ENCODE data around the gene NXF1.
A peak's percentile ranks its signal among the peaks of the same experiment; 100 is the strongest.
"Not testable (repeated sequence)": the region's sequence is repeated elsewhere in the genome, so short reads cannot be mapped to it uniquely, and the experiment has no call there.

Gene NXF1

DNA sequence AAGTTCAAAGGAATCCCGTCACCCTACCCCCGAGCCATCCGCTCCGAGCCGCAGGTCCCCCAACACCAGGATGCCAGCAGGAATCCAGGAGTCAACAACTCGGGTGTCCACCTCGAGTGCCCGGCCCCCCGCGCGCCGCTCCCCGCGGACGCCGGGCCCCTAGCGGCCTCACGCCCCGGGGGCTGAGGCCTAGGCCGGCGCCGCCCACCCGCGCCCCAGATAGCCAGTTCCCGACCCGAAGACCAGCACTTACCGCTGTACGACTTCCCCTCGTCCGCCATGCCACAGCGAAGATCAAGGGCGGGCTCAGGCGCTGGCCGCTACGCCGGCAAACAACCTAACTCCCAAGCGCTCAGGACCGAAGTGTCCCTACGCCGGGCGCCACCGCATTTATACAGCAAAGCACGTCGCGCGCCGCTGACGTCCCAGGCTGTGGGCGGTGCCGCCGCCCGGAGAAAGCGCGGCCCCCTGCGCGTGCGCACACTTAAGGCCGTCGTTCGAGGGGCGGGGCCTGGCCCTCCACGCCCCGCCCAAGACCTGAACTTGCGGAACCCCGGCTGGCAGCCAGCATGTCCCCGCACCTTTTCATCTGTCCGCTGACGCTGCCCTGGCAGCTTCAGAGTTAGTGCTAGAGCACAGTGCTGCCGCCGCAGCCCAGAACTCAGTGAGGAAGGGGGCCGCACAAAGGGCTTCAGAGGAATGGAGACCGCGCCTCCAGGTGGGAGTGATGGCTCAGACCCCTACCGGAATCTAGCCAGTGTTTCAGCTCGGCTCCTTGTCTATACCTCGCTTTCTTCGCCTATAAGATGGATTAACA is at the start of gene NXF1:
TSS of gene NXF1 (minus strand) at position 365 of the 817 bp plus-strand sequence. CDS start at position 281, 84 bp downstream.
- peak; percentile 88 for ATAC-seq
- H3K4me3 Mint-ChIP-seq, result peak within 1 kb of the TSS; percentile 99
- peak; percentile 97 to 99 for DNase-seq
- no peaks in the 10 kb centered on the region for H3K9me3 Mint-ChIP-seq
- peaks cover 48% of the 10 kb centered on the region for H3K4me1 Mint-ChIP-seq
- H3K27ac Mint-ChIP-seq, result peak within 1 kb of the TSS; percentile 99
- no peaks in the 10 kb centered on the region for H3K27me3 Mint-ChIP-seq

DNA sequence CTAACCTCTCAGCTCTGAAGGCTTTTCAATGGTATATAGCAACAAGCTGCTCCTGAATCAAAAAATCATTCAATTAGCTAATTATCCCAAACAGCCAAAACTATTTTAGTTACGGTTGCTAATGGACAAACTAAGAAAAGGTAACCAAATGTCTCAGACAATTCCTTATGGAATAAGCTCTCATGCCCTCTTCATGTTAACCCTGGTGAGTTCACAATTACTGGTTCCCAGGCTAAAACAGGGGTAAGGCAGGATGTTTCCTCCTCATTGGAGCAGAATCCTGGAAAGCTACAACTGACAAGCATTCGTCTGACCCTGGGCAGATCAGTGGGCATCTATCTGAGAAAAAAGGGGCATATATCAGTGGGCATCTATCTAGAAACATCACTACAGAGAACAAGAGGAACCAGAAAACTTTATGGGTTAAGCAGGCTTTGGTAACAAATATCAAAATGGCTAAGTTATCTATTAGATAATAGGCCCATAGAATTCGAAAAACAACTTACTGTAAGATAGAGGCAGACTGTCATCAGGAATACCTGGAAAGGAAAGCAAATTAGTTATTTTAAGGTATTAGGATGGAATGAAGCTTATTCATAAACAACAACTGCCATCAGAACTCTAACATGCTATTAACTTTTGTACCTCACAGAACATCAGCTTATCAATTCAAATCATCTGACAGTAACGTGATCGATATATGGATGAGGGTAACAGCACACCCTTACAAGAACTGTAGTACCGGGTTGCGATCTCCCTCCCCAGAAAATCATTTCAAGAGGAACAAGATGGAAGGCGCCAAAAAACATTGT is 49.0 kb upstream of the NXF1 start:
- ATAC-seq (no peak), DNase-seq (no peak)
- Mint-ChIP-seq H3K27me3 (no peaks in the 10 kb centered on the region), H3K4me3 (peak overlapping the region; percentile 89 to 97), H3K9me3 (no peaks in the 10 kb centered on the region), H3K27ac (peak overlapping the region; percentile 96 to 99), H3K4me1 (peaks cover 71% of the 10 kb centered on the region)

DNA sequence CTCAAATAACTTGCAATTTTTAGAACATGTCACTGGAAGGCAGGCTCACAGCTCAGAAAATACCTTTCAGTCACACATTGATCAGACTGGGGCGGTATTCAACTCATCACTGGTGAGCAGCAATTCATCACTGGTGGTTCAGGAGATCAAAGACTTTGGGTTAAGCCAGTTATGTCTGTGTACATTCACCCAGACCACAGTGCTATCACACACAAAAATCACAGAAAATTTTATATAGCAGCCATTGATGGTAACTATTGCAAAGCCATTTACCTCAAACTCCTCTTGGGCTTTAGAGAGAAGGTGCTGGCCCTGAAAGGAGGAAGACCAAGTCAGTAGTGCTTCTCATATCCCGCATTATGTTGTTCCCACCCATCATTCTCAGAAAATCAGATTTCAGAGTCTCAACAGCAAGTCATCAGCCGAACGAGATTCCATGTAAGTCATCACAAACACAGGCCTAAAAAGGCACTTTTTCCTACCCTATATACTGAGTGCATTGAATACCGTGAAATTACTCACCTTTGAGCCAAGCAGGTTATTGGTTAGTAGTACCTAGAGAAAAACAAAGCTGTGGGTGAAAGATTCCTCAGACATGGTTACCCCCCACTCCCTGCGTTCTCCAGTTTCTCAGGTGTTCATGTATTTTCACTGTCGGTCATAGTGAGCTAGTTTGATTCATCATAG is 48.2 kb upstream of the NXF1 start:
- Mint-ChIP-seq H3K27ac (peak overlapping the region; percentile 96 to 99), H3K4me3 (peak overlapping the region; percentile 89 to 97), H3K4me1 (peaks cover 67% of the 10 kb centered on the region), H3K9me3 (no peaks in the 10 kb centered on the region), H3K27me3 (no peaks in the 10 kb centered on the region)
- peak in 1 of 2 donors; percentile 52 for DNase-seq
- peak; percentile 58 for ATAC-seq

DNA sequence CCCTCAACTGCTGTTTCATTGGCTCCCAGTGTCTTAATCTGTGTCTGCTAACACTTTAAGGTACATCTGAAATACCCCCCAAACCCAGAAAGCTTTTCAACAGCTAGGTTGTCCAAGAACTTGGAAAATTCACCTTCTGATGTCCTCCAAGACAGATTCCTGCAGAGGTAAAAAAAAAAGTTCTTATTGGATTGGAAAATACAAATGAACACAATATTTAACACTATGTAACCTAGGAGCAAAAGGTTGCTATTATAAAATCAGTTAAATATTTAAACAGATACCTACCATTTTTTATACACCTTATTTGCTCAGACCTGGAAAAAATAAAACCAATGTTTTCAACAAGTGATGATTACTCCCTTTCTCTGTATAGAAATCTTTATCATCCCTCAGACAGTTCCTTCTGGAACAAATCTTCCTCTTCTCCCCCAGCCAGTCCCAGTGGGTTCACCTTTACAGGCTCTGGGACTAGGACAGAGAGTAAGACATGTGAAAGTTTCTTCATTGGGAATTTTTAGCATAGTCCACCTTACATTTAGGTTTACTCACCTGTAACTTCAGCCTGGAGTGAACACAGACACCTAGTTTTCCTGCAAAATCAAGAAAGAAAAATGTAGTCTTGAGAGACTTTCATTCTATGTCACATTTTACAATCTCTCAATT is 47.4 kb upstream of the NXF1 start:
- peak overlapping the region; percentile 96 to 99 for H3K27ac Mint-ChIP-seq

DNA sequence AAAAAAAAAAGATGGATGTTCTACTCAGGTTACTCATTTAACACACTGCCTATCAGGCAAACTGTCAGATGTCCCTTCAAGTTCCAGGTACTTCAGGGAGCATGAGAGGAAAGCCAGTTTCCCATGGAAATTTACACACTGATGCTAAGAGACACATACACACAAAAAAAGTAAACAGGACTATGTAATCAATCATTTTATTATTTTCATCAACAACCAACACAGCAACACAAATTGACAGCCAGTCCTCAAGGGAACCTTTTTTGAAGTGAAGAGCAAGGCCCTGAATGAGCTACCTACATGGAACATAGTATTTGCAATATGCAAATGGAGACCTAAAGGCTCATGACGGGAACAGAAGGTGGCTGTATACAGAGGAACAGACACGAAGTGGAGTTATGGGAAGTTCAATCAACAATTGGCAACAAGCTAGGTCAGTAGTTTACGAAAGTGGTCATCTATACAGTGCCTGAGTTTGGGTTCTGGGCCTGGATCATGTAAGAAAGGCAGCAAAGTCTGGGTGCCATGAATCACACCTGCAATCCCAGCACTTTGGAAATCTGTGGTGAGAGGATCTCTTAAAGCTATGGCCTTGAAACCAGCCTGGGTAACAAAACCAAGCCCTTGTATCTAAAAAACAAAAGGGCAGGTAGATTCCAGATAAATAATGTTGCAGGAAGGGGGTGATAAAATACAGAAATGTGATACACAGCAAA is 46.7 kb upstream of the NXF1 start:
- Mint-ChIP-seq H3K27me3 (no peaks in the 10 kb centered on the region), H3K27ac (peak overlapping the region; percentile 65 to 68), H3K4me3 (peak overlapping the region; percentile 53 to 78), H3K9me3 (no peaks in the 10 kb centered on the region), H3K4me1 (peaks cover 52% of the 10 kb centered on the region)
- ATAC-seq (no peak), DNase-seq (no peak)

More for the DNA sequence above, 47.4 kb upstream of the NXF1 start:
- DNase-seq (no peak), ATAC-seq (no peak)
- peak overlapping the region; percentile 89 to 97 for H3K4me3 Mint-ChIP-seq
- no peaks in the 10 kb centered on the region for H3K27me3 Mint-ChIP-seq
- H3K4me1 Mint-ChIP-seq, result peaks cover 59% of the 10 kb centered on the region
- H3K9me3 Mint-ChIP-seq, result no peaks in the 10 kb centered on the region

DNA sequence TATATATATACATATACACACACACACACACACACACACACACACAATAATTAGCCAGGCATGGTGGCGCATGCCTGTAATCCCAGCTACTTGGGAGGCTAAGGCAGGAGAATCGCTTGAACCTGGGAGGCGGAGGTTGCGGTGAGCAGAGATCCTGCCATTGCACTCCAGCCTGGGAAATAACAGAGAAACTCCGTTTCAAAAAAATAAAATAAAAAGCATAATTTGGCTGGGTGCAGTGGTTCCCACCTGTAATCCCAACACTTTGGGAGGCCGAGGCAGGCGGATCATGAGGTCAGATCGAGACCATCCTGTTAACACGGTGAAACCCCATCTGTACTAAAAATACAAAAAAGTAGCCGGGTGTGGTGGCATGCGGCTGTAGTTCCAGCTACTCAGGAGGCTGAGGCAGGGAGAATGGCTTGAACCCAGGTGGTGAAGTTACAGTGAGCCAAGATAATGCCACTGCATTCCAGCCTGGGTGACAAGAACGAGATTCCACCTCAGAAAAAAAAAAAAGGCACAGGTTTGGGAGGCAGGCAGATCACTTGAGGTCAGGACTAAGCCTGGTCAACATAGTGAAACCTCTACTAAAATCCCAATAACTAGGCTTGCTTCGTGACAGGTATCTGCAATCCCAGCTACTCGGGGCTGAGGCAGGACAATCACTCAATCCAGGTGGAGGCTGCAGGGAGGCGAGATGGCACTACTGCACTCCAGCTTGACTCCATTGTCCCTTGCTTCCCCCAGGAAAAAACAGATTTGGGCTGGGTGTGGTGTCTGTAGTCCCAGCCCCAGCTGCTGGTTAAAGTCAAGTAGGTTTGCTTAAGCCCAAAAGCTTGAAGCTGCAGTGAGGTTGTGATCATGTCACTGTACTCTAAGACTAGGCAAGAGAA is 45.9 kb upstream of the NXF1 start:
- H3K9me3 Mint-ChIP-seq, result no peaks in the 10 kb centered on the region
- peak overlapping the region; percentile 65 to 68 for H3K27ac Mint-ChIP-seq
- H3K4me1 Mint-ChIP-seq, result peaks cover 50% of the 10 kb centered on the region
- DNase-seq (no peak), ATAC-seq (no peak)
- peak overlapping the region; percentile 53 to 78 for H3K4me3 Mint-ChIP-seq
- H3K27me3 Mint-ChIP-seq, result no peaks in the 10 kb centered on the region

DNA sequence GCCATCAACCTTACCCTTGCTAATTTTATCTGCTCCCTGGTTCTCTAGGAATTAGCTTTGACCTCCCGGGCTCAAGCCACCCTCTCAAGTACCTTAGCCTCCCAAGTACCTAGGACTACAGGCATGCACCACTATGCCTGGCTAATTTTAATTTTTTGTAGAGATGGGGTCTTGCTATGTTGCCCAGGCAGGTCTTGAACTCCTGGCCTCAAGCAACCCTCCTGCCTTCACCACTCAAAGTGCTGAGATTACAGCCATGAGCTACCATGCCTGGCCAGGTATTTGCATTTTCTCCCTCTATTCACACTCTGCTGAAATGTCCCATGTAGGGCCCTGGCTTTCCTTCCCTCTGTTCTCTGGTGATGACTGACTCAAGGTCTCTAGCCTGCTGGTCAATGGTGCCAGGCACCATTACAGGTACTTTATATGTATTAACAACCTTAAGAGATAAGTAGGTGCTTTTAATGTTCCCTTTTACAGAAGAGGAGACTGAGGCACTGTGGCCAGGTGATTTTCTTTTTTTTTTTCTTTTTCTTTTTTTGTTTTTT is 42.6 kb upstream of the NXF1 start:
- peaks cover 30% of the 10 kb centered on the region for H3K4me1 Mint-ChIP-seq
- H3K27me3 Mint-ChIP-seq, result no peaks in the 10 kb centered on the region
- H3K27ac Mint-ChIP-seq, result no peak overlapping the region
- ATAC-seq (peak; percentile 22), DNase-seq (no peak)
- H3K4me3 Mint-ChIP-seq, result no peak overlapping the region
- H3K9me3 Mint-ChIP-seq, result no peaks in the 10 kb centered on the region

DNA sequence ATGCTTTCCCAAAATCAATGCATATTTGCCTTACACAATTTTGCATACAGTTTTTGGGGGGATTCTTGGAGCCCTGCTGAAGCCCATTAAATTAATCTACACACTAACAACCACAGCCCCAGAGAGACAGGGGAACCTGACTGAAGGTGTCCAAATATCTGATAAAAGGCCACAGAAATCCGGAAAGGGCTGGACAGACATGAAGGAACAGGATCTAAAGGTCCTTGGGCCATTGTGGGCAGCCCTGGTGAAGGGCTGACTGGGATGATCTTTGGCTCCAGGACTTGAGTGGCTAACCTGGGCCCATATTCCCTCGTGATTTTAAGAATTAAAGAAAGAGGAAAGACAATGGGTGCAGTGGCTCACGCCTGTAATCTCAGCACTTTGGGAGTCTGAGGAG is 40.9 kb upstream of the NXF1 start:
- Mint-ChIP-seq H3K9me3 (no peaks in the 10 kb centered on the region), H3K27me3 (no peaks in the 10 kb centered on the region), H3K27ac (no peak overlapping the region), H3K4me1 (peaks cover 14% of the 10 kb centered on the region), H3K4me3 (no peak overlapping the region)
- ATAC-seq (no peak), DNase-seq (no peak)

DNA sequence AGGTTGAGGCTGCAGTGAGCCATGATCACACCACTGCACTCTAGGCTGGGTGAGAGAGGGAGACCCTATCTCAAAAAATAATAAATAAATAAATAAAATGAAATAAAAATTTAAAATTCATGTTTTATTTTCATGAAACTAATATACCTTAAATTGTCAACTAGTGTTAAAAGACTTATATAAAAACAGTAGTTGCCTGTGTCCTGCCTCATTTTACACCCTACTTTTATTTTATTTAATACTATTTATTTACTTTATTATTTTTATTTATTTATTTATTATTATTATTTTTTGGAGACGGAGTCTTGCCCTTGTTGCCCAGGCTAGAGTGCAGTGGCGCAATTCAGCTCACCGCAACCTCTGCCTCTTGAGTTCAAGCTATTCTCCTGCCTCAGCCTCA is 38.9 kb upstream of the NXF1 start:
- Mint-ChIP-seq H3K27me3 (no peaks in the 10 kb centered on the region), H3K4me1 (peaks cover 7% of the 10 kb centered on the region), H3K4me3 (no peak overlapping the region), H3K27ac (no peak overlapping the region), H3K9me3 (no peaks in the 10 kb centered on the region)
- ATAC-seq (no peak), DNase-seq (no peak)

DNA sequence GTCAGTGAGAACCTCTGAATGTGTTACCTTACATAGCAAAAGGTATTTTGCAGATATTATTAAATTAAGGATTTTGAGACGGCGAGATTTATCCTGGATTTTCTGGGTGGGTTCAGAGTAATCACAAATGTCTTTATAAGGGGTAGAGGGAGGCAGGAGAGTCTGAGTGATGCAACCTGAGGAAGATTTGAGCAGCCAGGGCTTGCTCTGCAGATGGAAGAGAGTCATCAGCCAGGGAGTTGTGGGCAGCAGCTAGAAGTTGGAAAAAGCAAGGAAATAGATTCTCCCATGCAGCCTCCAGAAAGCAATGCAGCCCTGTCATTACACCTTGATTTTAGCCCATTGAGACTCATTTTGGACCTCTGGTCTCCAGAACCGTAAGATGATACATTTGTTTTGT is 38.2 kb upstream of the NXF1 start:
- Mint-ChIP-seq H3K9me3 (no peaks in the 10 kb centered on the region), H3K4me3 (no peak overlapping the region), H3K27me3 (no peaks in the 10 kb centered on the region), H3K4me1 (peaks cover 14% of the 10 kb centered on the region), H3K27ac (no peak overlapping the region)
- ATAC-seq (no peak), DNase-seq (no peak)

DNA sequence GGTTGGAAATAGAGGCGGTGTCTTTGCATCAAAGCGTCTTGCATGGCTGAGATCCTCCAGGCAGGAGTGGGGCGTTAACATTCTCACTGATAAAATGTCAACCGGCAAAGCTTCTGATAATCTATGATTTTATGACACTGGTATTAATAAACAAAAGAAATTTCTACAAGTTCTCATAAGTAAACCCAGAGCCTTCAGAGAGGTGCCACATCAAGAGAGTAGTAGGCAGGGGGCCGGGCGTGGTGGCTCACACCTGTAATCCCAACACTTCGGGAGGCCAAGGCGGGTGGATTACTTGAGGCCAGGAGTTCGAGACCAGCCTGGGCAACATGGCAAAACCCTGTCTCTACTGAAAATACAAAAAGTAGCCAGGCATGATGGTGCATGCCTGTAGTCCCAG is 37.7 kb upstream of the NXF1 start:
- not testable (repeated sequence) for ATAC-seq, DNase-seq, H3K27ac Mint-ChIP-seq, H3K4me3 Mint-ChIP-seq, H3K9me3 Mint-ChIP-seq, H3K27me3 Mint-ChIP-seq
- peaks cover 16% of the 10 kb centered on the region for H3K4me1 Mint-ChIP-seq

DNA sequence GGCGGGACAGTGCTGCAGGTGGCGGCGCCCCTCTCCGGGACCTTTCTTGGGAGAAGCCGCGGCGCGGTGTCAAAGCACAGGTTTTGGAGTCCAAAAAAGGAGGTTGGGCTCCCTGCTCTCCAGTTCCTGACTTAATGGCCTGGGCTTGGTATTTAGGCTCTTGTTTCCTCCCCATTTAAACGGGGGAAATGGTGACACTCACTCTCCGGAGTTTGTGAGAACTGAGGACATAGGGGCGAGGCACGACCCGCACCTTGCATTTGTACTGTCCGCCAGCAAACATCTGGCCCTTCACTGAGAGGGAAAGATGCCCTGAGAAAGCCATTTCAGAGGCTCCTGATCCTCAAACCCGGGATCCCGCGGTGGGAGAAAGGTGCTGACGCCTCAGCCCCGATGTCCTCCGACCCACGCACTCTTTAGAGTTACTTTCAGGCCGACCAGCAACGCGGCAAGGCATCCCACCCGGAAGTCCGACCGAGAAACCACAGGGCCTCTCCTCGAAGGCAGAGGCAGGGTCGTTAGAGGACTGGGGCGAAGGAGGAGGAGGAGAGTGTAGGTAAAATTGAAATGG is 37.0 kb upstream of the NXF1 start:
- no peak for ATAC-seq
- Mint-ChIP-seq H3K4me3 (no peak overlapping the region), H3K4me1 (peaks cover 23% of the 10 kb centered on the region), H3K27me3 (no peaks in the 10 kb centered on the region), H3K27ac (no peak overlapping the region), H3K9me3 (no peaks in the 10 kb centered on the region)
- DNase-seq, result peak; percentile 48 to 67

DNA sequence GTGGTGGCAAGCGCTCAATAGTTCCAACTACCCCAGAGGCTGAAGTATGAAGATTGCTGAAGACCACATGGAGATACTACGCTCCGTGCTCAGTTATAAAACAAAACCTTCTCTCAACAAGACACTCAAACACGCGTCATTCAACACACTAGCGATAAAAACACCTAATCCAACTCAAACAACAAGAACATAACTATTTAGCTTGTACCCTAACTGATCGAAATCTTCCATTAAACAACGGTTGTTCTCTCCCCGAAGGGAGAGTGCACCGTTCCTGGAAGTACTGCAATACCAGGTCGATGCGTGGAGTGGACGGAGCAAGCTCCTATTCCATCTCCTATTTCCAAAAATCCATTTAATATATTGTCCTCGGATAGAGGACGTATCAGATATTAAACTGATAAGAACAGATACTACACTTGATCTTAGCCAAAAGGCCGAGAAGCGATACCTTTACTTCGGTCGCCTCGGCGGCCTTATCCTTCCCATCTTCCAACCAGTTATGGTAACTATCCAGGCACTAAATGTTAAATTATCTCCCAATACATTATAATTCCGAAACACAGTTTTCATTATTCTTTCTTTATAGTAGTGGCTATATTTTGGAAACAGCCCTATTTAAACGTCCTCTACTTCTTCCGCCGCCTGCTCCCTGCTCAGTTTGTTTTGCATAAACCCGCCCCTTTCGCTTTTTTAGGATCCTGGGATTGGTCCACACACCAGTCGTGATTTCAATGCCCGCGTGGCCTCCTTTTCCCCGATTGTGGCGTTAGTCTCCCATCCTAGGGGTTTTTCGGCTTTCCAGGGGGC is 36.3 kb upstream of the NXF1 start:
- Mint-ChIP-seq H3K4me1 (peaks cover 30% of the 10 kb centered on the region), H3K27me3 (no peaks in the 10 kb centered on the region), H3K4me3 (no peak overlapping the region), H3K27ac (no peak overlapping the region), H3K9me3 (no peaks in the 10 kb centered on the region)
- DNase-seq (peak; percentile 88 to 92), ATAC-seq (peak; percentile 84)

Measured in stimulated activated naive CD8-positive, alpha-beta T cell treated with anti-CD3 and anti-CD28 coated beads, Interleukin-15, amount 100 ng/mL, for 72 hours (primary cell).